Measurements from ENCODE around the gene NR3C2.

DNA sequence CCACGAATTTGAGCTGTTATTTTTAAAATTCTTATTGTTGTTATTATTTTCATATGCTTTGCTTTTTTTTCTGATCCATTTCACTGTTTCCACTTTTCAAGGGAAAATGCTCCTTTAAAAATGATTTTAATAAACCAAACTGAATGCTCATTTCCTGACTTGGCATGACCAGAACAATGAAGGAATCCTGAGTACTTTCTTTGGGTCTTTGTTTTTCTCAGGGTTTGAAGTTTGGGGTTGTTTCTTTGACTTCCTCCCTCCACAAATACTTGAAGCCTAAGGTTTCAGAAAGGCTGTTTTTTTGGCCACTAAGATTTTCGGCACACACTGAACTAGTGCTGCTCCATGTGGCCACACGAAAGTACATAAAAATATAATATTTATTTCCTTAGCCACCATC lies 171.0 kb downstream of the NR3C2 start:
- TF ChIP-seq, protein P1, sequence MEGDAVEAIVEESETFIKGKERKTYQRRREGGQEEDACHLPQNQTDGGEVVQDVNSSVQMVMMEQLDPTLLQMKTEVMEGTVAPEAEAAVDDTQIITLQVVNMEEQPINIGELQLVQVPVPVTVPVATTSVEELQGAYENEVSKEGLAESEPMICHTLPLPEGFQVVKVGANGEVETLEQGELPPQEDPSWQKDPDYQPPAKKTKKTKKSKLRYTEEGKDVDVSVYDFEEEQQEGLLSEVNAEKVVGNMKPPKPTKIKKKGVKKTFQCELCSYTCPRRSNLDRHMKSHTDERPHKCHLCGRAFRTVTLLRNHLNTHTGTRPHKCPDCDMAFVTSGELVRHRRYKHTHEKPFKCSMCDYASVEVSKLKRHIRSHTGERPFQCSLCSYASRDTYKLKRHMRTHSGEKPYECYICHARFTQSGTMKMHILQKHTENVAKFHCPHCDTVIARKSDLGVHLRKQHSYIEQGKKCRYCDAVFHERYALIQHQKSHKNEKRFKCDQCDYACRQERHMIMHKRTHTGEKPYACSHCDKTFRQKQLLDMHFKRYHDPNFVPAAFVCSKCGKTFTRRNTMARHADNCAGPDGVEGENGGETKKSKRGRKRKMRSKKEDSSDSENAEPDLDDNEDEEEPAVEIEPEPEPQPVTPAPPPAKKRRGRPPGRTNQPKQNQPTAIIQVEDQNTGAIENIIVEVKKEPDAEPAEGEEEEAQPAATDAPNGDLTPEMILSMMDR (IDR thresholded peaks at IDR 0.05; ENCODE audit: low read length), result no peak
- no peak for TF ChIP-seq EZH2 (IDR thresholded peaks at IDR 0.05; ENCODE audit: borderline replicate concordance, low read length)

Data from OCI-LY1 (cell line).